ENCODE results near the gene ACAD8. TPM values are rescaled to one million over a fixed set of nuclear protein-coding genes. Genes with fewer than 3 reads are reported as not detected.

The ACAD8 gene
- polyA plus RNA-seq, 1 of the 3 experiments (the other 2 are of a cell fraction) = 29.8 TPM

DNA sequence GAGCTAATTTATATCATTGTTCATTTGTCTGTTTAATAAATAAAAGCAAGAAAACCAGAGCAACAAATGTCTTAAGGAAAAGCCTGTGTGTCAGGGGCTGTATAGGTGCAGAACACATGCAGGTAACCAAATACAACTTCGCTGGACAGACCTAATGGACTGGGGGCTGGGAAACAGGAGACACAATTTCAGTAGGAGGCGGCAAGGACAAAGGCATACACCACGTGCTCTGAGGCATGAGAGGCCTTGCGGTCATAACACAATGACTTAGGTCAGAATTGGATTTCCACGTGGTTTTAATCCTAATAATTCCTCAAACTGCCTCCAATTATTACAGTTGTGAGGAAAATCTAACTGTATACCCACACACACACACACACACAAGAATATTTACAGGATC is 14.1 kb downstream of the ACAD8 start:
- Histone ChIP-seq H3K9me2 (no peaks in the 10 kb centered on the region), H3K27me3 (ENCODE audit: insufficient read depth) (0 out of 2 replicates have a peak, but pooled peaks cover 5% of the 10 kb centered on the region), H3K4me3 (ENCODE audit: low read depth in 2 of 2, low read length in 1 of 2) (no peak overlapping the region), H3F3A (replicated peaks; ENCODE audit: insufficient read depth) (no peaks in the 10 kb centered on the region), H3K79me2 (ENCODE audit: insufficient read depth) (no peaks in the 10 kb centered on the region), H2AFZ (ENCODE audit: low read depth) (no peak overlapping the region), H3K27ac (ENCODE audit: low read depth in 2 of 2, low read length in 1 of 2) (no peak overlapping the region), H3K9me3 (no peaks in the 10 kb centered on the region), H3K4me1 (ENCODE audit: control insufficient read depth in 1 of 2, insufficient read depth in 2 of 2, low read depth in 1 of 2, low read length in 1 of 2) (no peaks in the 10 kb centered on the region; a peak in 1 of 4 replicates), H3K4me2 (no peak overlapping the region), H3K36me3 (replicated peaks in 1 of 2; ENCODE audit: control insufficient read depth in 1 of 2, insufficient read depth in 2 of 2, low read length in 1 of 2) (peaks cover 3 to 21% of the 10 kb centered on the region in 2 experiments), H3K9ac (no peak overlapping the region), H4K20me1 (ENCODE audit: insufficient read depth) (no peaks in the 10 kb centered on the region)
- no peak for DNase-seq
- 86% methylated on average over 5 of the region's 5 CpGs for WGBS (ENCODE audit: low lambda C conversion rate)
- CTCF ChIA-PET = no interaction called here
- POLR2A ChIA-PET = no interaction called here
- TF ChIP-seq, protein P1, sequence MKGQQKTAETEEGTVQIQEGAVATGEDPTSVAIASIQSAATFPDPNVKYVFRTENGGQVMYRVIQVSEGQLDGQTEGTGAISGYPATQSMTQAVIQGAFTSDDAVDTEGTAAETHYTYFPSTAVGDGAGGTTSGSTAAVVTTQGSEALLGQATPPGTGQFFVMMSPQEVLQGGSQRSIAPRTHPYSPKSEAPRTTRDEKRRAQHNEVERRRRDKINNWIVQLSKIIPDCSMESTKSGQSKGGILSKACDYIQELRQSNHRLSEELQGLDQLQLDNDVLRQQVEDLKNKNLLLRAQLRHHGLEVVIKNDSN (IDR thresholded peaks at IDR 0.05; ENCODE audit: borderline replicate concordance, low read depth) = no peak
- TF ChIP-seq NFIC (IDR thresholded peaks at IDR 0.05; ENCODE audit: borderline replicate concordance) = no peak
- no peak for TF ChIP-seq YY1 (IDR thresholded peaks at IDR 0.05; ENCODE audit: low read depth)
- TF ChIP-seq ELF1 (IDR thresholded peaks at IDR 0.05) = no peak
- TF ChIP-seq RXRA (IDR thresholded peaks at IDR 0.05; ENCODE audit: borderline replicate concordance, low read depth) = no peak
- TF ChIP-seq EP300 (IDR thresholded peaks at IDR 0.05; ENCODE audit: borderline replicate concordance in 1 of 2, low read depth in 1 of 2, low read length in 1 of 2) = no peak
- TF ChIP-seq GATA2 (CRISPR knock-in tag; IDR thresholded peaks at IDR 0.05) = no peak
- no peak for TF ChIP-seq GABPA (IDR thresholded peaks at IDR 0.05; ENCODE audit: low read depth)
- no peak for TF ChIP-seq TEAD4 (IDR thresholded peaks at IDR 0.05; ENCODE audit: borderline replicate concordance, insufficient read depth)
- no peak for TF ChIP-seq MEF2A (IDR thresholded peaks at IDR 0.05; ENCODE audit: borderline replicate concordance, low read depth)

DNA sequence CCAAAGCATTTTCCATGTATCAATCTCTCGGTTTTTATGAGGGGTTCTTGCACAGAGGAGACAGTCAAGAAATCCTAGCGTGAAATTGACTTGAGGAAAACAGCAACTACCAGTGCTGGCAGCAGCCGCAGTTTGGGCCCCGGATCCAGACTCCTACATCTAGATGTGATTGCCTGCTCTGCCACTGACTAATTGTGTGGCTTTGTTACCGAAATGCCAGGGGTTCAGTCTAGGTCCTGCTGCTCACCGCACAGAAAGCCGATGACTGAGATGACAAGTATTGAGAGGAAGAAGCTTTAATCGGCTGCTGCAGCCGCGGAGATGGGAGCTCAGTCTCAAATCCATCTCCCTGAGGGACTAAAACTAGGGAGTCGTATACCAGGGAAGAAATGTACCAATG is 14.6 kb downstream of the ACAD8 start:
- DNase-seq = no peak
- WGBS (ENCODE audit: low lambda C conversion rate) = 87% methylated on average over 11 of the region's 11 CpGs
- H3K79me2 ChIP-seq (ENCODE audit: insufficient read depth) = no peaks in the 10 kb centered on the region
- H3F3A ChIP-seq (replicated peaks; ENCODE audit: insufficient read depth) = no peaks in the 10 kb centered on the region
- H3K4me3 ChIP-seq (ENCODE audit: low read depth in 2 of 2, low read length in 1 of 2) = no peak overlapping the region
- no peaks in the 10 kb centered on the region for H3K9me3 ChIP-seq
- H3K9ac ChIP-seq = no peak overlapping the region
- no peak overlapping the region for H3K27ac ChIP-seq (ENCODE audit: low read depth in 2 of 2, low read length in 1 of 2)
- ChIA-PET CTCF (no interaction called here), POLR2A (no interaction called here)
- no peak for TF ChIP-seq MEF2A (IDR thresholded peaks at IDR 0.05; ENCODE audit: borderline replicate concordance, low read depth)
- TF ChIP-seq, protein P2, sequence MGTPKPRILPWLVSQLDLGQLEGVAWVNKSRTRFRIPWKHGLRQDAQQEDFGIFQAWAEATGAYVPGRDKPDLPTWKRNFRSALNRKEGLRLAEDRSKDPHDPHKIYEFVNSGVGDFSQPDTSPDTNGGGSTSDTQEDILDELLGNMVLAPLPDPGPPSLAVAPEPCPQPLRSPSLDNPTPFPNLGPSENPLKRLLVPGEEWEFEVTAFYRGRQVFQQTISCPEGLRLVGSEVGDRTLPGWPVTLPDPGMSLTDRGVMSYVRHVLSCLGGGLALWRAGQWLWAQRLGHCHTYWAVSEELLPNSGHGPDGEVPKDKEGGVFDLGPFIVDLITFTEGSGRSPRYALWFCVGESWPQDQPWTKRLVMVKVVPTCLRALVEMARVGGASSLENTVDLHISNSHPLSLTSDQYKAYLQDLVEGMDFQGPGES (IDR thresholded peaks at IDR 0.05; ENCODE audit: low read depth, low read length) = no peak
- no peaks in the 10 kb centered on the region for H3K9me2 ChIP-seq
- no peak overlapping the region for H3K4me2 ChIP-seq
- no peaks in the 10 kb centered on the region for H4K20me1 ChIP-seq (ENCODE audit: insufficient read depth)
- no peak overlapping the region for H2AFZ ChIP-seq (ENCODE audit: low read depth)
- H3K27me3 ChIP-seq (ENCODE audit: insufficient read depth) = peaks cover 8% of the 10 kb centered on the region; the same call in 1 of the 2 replicates
- no peaks in the 10 kb centered on the region; a peak in 1 of 4 replicates for H3K4me1 ChIP-seq (ENCODE audit: control insufficient read depth in 1 of 2, insufficient read depth in 2 of 2, low read depth in 1 of 2, low read length in 1 of 2)
- peaks cover 3 to 16% of the 10 kb centered on the region in 2 experiments for H3K36me3 ChIP-seq (replicated peaks in 1 of 2; ENCODE audit: control insufficient read depth in 1 of 2, insufficient read depth in 2 of 2, low read length in 1 of 2)

All from SK-N-SH (cell line).